ENCODE measurements around the gene ADD1.
A peak's percentile ranks its signal among the peaks of the same experiment; 100 is the strongest.

ADD1 gene

DNA sequence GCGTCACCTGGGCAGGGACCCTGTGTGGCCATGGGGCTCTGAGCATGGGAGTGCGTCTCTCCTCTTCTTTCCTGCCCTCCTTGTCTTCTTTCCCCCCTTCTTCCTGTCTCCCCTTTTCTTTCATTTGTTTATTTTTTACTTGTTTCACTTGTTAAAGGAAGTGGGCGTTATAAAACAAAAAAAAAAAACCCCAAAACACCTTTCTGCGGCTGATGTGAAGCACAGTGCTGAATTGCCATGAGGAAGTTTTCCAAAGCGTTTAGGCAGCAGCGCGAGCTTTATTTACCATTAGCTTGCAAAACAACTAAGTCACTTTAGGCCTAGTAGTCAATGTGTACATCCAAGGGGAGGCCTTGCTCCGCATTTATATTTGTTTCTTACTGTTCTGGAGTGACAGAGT, 62.6 kb downstream of the ADD1 start:
- DNase-seq (ENCODE audit: low read depth): no peak
- TF ChIP-seq, protein P1, sequence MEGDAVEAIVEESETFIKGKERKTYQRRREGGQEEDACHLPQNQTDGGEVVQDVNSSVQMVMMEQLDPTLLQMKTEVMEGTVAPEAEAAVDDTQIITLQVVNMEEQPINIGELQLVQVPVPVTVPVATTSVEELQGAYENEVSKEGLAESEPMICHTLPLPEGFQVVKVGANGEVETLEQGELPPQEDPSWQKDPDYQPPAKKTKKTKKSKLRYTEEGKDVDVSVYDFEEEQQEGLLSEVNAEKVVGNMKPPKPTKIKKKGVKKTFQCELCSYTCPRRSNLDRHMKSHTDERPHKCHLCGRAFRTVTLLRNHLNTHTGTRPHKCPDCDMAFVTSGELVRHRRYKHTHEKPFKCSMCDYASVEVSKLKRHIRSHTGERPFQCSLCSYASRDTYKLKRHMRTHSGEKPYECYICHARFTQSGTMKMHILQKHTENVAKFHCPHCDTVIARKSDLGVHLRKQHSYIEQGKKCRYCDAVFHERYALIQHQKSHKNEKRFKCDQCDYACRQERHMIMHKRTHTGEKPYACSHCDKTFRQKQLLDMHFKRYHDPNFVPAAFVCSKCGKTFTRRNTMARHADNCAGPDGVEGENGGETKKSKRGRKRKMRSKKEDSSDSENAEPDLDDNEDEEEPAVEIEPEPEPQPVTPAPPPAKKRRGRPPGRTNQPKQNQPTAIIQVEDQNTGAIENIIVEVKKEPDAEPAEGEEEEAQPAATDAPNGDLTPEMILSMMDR (conservative IDR thresholded peaks at IDR 0.05; ENCODE audit: low read depth, low read length): no peak
- no peak overlapping the region for H3K4me3 ChIP-seq (ENCODE audit: low read depth, low read length)

DNA sequence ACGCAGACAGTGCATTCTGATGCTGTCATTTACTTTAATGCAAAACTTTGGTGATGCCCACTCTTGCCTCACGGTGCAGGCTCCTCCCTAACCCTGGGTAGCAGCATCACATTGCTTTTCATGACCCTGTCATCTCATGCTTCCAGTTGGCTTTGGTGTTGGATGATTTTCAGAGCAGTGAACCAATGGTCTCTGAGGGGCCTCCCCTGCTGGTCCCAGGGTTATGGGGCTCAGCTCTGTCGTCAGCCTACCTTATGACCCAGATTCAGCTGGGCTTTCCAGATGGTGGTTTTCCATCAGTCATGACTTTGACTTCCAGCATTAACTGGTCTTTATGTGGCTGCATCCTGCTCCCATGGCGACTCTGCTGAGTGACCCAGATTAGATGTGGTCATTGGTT, 63.6 kb downstream of the ADD1 start:
- DNase-seq (ENCODE audit: low read depth): no peak
- H3K4me3 ChIP-seq (ENCODE audit: low read depth, low read length): no peak overlapping the region
- TF ChIP-seq, protein P1 (conservative IDR thresholded peaks at IDR 0.05; ENCODE audit: low read depth, low read length): no peak

DNA sequence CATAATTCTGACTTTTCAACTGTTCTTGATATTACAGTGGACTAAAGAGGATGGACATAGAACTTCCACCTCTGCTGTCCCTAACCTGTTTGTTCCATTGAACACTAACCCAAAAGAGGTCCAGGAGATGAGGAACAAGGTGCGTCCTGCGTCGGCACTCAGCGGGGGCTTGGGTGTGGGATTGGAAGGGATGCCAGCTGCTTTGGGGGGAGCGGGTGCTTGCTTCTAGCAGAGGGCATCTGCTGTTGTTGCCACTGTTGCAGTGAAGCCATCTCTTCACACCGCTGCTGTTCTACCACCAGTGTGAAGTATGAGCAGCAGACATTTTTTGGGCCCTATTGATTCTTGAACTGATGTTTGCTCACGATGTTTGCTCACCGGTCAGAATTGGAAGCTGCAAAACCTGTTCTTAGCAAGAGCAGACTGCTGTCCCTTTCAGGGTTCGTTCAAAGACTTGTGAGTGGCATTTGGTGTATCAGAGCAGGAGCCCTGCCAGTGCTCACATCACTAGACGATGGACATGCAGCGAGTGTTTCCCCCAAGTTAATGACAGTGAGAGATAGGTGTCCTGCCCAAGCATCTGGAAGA, 64.2 kb downstream of the ADD1 start:
- H3K4me3 ChIP-seq (ENCODE audit: low read depth, low read length): no peak overlapping the region
- DNase-seq (ENCODE audit: low read depth): no peak
- TF ChIP-seq, protein P1 (conservative IDR thresholded peaks at IDR 0.05; ENCODE audit: low read depth, low read length): no peak

DNA sequence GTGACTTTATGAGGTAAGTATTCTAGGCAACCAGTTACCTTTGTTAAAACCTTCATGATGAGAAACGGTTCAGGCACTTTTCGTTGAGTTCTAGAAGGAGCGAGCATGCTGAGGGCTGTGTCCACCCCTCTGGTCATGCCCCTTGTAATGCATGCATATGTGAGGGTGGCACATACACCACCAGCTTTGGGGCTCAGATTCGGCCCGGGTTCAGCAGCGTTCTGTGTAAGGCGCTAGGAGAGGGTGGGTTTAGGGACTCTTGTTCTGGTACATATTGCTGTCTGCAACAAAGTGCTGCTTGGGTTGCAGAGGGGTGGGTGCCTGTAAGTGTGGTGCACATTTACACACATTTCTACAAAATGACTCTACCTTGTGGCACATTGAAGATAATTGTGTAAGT, 65.0 kb downstream of the ADD1 start:
- no peak overlapping the region for H3K4me3 ChIP-seq (ENCODE audit: low read depth, low read length)
- TF ChIP-seq, protein P1 (conservative IDR thresholded peaks at IDR 0.05; ENCODE audit: low read depth, low read length): no peak
- no peak for DNase-seq (ENCODE audit: low read depth)

DNA sequence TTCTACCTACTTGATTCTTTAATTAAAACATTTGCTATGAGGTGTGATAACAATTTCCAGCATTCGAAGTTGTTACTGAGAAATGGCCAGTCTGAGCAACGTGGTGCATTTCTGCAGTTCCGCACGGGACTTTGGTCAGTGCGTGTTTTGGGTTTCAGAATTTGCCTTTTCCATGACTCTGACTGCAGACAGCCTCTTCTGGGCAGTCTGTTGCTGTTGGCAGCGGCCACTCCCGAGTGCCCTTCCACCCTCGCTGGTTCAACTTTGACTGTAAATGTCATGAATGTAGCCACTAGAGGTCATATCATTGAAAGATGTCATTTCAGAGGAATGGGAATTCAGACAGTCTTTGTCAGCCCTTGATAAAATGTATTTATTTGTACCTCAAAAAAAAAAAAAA, 65.9 kb downstream of the ADD1 start:
- no peak for DNase-seq (ENCODE audit: low read depth)
- TF ChIP-seq, protein P1 (conservative IDR thresholded peaks at IDR 0.05; ENCODE audit: low read depth, low read length): no peak

DNA sequence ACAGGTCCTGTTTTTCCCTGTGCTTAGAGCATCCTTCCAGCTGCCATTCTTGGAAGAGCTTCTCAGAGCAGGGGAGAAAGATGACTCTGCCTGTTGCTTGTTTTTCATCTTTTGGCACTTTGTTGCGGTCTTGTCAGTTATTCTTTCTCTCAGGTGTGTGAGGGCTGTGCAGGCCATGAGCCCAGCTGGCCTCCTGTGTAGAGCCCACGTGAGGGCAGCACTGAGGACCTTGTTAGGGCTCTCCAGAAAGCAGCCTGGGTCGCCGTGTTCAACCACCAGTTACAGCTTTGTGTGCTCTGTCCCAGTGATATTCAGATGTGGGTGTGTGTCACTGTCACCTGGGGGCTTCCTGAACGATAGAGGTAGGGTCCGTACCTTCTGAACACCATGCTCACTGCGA, 66.8 kb downstream of the ADD1 start:
- TF ChIP-seq, protein P1 (conservative IDR thresholded peaks at IDR 0.05; ENCODE audit: low read depth, low read length): peak; percentile 33
- DNase-seq (ENCODE audit: low read depth): no peak
- H3K4me3 ChIP-seq (ENCODE audit: low read depth, low read length): no peak overlapping the region

More for the DNA sequence above, 65.9 kb downstream of the ADD1 start:
- no peak overlapping the region for H3K4me3 ChIP-seq (ENCODE audit: low read depth, low read length)

DNA sequence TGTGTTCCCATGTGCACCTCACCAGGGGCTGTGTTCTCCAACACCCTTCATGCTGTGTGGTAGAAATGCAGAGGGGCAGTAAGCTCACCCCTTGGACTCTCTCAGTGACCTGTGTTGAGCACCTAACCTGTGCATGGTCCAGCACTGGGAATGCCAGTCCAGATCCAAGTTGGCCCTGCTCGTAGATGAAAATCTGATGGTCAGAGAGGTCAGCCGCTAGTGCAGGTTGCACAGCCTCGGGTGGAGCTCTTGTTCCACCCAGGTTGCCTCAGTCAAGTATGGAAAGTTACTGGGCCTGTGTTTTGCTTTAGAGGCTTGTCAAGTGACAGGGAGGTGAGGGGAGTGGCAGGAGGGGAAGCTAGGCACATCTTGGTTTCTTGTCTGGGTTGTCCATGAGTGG, 68.2 kb downstream of the ADD1 start:
- H3K4me3 ChIP-seq (ENCODE audit: low read depth, low read length): no peak overlapping the region
- TF ChIP-seq, protein P1 (conservative IDR thresholded peaks at IDR 0.05; ENCODE audit: low read depth, low read length): no peak
- no peak for DNase-seq (ENCODE audit: low read depth)
